GM19468 (cell line): Measurements from ENCODE around the gene RADIL.

Experiments used
- ATAC-seq: cut with Tn5 transposase; IDR thresholded peaks from one replicate; pipeline ENCODE4 v1.9.1; 2021; ENCODE audit warnings: mild to moderate bottlenecking, moderate library complexity, moderate number of reproducible peaks; ENCODE audit not compliant: unreplicated experiment; ENCODE audit errors: extremely low read depth

The RADIL gene

GRCh38 chr7:4882169-4883032 lies 1.1 kb downstream of the RADIL start:
- no peak for ATAC-seq

GRCh38 chr7:4880218-4880617 lies 3.3 kb downstream of the RADIL start:
- no peak for ATAC-seq

DNA sequence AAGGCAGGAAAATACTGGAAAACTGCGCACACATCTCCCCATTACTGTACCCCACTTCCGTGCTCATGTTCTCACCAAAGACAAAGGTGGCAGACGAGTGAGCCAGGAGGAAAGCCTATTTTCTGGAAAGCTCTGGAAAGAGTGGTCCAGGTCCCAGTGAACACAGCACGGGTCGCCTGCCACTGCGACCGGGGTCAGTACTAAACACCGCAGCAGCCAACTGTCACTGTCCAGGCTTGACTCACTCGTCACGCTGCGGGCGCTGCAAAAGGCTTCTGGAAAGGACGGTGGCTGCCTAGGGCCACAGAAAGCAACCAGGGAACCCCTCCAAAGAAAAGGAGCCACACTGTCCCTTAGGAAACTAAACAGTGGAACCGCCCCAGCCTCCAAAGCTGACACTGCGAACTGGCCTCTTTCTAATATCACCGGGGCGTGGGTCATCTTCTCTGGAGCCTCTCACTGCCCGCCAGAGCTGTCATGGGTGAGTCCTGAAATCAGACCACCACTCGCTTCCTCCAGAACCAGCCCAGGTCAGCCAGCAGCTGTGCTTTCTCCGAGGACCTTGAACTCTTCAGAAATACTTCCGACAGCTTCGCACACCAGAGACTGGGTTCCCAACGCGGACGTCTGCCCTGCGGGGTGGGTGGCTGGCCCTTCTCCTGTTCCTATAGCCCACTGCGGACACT lies 4.0 kb downstream of the RADIL start:
- no peak for ATAC-seq

DNA sequence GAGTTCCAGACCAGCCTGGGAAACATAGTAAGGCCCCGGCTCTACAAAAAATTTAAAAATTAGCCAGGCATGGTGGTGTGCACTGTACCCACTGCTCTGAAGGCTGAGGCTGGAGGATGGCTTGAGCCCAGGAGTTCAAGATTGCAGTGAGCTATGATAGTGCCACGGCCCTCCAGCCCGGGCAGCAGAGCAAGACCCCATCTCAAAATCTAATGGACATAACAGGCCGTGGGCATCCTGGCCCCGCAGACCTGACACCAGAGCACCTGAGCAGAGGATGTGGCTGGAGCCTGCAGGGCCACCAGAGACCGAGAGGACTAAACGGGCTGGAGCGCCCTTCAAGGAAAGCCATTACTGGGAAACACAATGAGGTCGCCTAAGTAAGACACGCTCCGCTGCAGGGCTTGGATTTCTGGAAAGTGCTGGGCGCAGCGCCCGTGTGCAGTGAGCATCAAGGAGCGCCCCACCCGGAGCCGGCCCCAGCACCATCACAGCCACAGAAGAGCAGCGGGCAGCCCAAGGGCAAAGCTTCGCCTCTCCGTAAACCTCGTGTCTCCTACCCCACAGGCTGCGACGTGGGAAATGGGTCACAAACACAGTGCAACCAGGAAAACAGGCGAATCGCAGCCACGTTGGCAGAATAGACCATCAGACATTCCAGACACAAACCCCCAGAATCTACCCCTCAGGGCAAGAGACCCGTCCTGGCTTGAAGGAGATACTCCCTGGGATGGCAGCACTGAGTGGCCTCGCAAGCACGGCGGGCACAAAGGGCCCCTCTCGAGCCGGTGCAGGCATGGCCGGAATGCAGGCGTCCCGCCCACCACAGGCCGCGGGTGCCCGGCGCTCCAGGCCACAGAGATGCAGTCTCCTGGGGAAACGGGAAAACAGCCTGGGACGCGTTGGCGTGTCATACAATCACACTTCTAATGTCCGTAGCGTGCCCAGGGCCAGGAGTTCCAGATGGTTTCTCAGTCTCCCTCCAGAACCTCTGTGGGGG lies 4.9 kb downstream of the RADIL start:
- ATAC-seq: no peak

DNA sequence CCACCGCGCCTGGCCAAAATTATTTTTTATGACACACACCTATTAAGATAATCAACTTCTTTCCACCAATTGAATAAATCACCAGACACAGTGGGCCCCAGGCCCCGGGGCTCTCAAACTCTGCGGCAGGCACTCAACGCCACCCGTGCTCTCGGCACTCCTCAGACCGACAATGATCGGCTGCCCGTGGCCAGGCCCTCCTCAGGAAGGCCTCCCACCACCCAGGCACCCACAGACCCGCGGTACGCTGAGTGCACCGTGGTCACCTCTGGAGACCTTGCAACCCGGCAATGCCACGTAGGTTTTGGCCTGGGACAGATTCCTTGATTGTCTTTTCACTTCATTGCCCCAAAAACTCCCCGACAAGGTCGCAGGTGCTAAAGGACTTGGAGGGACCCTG lies 6.9 kb downstream of the RADIL start:
- no peak for ATAC-seq

DNA sequence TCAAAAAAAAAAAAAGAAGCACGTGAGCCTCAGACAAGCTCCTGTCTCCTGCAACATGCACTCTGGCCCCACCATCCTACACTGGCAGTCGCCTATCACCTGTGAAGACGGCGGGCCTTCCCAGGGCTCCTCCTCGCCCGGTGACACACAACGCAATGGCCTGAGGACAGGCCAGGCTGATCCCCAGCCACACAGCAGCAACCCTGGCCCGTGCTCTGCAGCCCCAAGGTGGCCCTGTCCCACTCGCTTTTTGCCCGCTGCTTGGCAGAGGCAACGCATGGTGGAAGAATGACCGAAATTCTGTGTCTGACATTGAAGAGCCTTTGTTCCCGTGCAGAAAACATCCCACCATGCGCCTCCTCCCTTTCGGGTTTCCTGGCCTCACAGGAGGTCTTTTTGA lies 8.1 kb downstream of the RADIL start:
- ATAC-seq: no peak

DNA sequence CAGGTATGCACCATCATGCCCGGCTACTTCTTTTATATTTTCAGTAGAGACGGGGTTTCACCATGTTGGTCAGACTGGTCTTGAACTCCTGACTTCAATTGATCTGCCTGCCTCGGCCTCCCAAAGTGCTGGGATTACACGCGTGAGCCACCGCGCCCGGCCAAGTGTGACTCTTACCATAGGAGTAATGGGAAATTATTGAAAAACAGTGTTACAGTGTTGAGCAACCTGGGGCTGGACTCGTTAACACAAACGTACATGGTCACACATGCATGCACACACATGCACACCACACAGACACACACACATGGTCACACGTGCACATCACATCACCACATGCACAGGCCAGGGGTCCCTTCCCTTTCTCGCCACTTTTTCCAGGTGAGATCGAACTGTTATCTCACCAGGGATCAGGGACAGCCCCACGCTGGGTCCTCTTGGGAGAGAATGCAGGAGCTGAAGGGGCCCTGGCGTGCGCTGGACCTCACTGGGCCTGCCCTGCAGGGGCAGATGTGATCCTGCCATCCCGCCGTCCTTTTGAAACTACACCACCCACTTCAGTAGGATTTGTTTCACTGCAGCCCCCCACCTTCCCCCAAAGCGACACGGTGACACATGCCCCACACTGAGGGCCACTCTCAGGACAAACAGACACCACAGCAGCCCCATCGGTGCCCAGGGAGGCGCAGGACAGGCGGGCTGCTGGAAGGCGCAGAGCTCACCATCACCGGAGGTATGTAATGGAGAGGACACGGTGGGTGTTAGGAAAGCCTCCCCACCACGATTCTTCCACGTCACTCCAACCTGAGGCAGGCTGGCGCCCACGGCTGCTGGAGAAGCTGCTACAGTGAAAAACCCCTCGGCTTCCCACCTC lies 10.2 kb downstream of the RADIL start:
- no peak for ATAC-seq

GRCh38 chr7:4871930-4872675 lies 11.4 kb downstream of the RADIL start:
- no peak for ATAC-seq

DNA sequence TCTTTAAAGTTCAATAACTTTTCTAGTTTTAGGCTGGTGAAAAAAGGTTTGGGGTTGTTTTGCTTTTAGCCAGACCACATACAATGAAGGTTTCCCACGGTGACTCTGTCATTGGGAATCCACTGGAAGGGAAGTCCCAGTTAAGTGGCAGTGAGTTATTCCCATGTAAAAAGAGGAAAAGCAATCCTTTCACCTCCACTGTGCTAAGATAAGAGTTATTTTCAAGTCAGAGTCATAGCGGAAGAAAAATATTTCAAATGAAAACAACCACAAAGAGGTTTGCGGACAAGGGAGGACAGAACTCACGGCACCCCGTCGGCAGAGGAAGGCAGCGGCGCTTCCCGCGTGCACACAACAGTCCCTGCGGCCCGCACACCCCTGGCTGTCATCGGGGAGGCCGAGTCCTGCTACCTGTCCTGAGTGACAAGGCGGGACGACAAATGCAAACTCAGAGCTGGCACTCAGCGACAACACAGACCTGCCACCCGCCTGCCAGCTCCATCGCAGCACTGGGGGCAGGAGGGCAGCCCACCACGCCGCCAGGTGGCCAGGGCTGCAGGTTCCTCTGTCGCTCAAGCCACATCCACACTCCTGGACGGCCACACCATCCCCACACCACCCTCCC lies 12.3 kb downstream of the RADIL start:
- no peak for ATAC-seq

DNA sequence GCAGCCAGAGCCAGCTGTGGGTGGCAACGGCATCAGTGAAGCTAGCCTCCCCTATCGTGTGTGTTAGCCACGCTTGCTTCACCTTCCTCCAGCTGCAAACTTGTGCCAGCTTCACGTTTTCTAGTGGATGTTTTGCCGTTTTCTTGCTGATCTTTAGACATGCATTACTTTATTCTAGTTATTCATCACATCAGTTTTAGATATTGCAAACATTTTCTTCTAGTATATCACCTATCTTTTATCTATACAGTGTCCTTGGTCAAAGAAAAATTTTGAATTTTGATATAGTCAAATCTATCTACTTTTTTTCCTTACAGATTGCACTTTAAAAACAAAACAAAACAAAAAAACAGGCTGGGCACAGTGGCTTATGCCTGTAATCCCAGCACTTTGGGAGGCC lies 15.0 kb downstream of the RADIL start:
- ATAC-seq: no peak

DNA sequence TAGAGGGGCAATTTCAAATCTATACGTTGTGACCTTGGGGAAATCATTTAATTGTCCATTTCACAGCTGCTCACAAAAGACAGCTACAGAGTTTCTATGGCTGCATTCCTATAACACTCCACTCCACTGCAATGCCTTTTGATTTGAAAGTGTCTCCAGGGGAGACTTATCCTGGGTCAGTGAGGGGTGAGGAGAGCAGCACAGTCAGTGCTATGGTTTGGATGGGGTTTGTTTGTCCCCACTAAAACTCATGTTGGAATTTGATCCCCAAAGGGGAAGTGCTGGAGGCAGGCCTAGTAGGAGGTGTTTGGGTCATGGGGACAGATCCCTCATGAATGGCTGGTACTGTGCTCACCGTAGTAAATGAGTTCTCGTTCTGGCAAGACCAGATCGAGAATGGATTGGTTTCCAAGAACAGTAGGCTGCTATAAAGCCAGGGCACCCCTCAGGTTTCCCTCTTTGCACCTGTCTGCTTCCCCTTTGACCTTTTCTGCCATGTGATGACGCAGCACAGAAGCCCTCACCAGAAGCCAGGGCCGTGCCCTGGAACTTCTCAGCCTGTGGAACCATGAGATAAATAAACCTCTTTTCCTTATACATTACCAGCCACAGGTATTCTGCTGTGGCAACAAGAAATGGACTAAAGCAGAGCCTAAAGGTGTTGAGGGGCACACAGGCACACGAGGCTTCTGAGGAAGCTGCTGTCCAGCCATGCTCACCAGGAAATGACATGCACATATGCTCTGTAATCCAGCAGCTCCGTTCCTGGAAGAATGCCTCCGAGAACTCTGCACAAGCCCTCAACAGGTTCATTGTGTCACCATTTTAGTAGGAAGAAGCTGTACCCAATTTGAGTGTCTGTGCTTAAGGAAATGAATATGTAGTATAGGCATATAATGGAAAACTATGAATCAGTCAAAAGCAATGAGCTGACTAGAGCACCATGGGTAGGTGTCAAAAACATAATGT lies 16.7 kb downstream of the RADIL start:
- no peak for ATAC-seq

GRCh38 chr7:4862156-4862555 lies 21.4 kb downstream of the RADIL start:
- ATAC-seq: no peak

DNA sequence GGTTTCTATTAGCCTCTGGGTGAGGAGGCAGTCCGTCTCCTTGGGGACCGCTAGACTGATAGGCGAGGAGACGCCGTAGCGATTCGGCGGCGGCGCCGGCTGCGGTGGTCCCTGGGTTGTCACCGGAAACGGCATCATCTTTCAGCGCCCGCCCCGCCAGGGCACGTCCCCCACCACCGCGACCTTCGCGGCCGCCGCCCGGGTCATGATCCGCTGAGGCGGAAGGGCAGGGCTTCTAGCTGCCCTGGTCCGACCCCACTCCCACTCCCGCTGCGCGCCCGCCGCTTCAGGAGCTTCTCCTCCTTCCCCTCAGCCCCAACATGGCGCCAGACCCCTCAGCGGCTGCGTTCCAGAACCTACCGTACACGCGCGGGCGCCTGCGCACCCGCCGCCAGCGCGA lies 21.8 kb downstream of the RADIL start, which contains the start of gene PAPOLB:
PAPOLB (minus strand) TSS at position 358 of the 400 bp plus-strand sequence; CDS start at position 138, 220 bp downstream.
- no peak for ATAC-seq

DNA sequence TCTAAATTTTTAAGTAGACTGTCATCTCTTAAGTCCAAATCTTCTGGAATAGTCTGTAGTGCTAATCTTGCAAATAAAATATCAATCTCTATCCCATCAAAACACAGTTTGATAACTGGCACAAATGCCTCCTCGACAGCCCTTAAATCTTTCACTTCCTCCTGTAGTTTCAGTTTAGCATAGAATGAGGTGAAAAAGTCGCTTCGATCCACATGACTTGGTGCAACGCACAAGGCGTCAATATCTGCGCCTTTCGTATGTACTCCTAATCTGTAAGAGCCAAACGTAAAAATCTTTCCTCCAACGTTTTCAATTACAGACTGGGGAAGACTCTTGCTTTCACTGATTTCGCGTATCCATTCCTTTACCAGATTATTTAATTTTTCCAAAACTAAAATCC lies 22.3 kb downstream of the RADIL start:
- no peak for ATAC-seq

DNA sequence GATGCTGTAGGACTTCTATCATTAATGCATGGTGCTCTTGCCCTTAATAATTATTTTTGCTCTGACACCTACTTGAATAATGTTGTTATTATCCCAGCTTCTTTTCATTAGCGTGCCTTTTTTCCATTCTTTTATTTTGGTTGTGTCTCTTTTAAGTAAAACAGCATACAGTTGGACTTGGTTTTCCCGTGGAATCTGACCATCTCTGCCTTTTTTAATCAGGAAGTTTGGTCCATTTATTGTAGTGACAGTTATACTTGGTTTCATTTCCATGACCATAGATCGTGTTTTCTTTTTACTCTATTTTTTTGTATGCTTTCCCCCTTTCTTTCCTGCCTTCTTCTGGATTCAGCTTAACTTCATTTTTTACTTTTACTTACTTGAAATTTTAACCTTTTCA lies 26.3 kb downstream of the RADIL start:
- no peak for ATAC-seq

GRCh38 chr7:4856336-4857057 lies 27.0 kb downstream of the RADIL start:
- ATAC-seq: no peak

DNA sequence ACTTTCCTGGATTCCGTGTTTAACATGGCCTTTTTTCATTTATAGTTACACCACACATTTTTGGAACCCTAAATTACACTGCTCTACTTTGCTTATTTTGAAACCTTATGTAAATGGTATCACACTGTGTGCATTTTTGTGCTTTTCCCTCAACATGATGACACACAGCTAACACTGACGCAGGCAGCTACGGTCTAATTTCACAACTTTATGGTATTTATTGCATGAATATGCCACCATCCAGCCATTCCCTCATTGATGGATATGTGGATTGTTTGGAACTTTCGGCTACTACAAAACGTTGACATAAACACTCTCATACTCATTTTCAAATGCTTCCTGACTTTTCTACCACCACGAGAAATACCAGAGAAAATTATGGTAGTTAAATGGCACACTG lies 28.6 kb downstream of the RADIL start:
- no peak for ATAC-seq
